Fibroblast of lung (primary cell): ENCODE measurements around the gene DIPK2A. TPM values are rescaled to one million over a fixed set of nuclear protein-coding genes. Genes with fewer than 3 reads are reported as not detected.

ENCODE experiments used
- DNase-seq, 2 donors: peaks; one replicate each; pipeline versions ENCODE4 v3.0.0 to v3.0.0-alpha.2; 2010; ENCODE audit warnings: low read depth in 2 of 2
- H2AFZ ChIP-seq: 2 replicates; pipeline ENCODE4 v1.5.1; 2012; ENCODE audit warnings: low read length, control low read depth, inconsistent platforms
- H3K27ac ChIP-seq: 2 replicates; pipeline ENCODE4 v1.5.1; 2011; ENCODE audit warnings: low read length, control low read depth; ENCODE audit not compliant: insufficient read depth
- H3K27me3 ChIP-seq: 2 replicates; pipeline ENCODE4 v1.5.1; 2011; ENCODE audit warnings: mild to moderate bottlenecking, low read length; ENCODE audit not compliant: control insufficient read depth, insufficient read depth
- H3K36me3 ChIP-seq: 2 replicates; pipeline ENCODE4 v1.5.1; 2011; ENCODE audit warnings: low read length; ENCODE audit not compliant: control insufficient read depth, insufficient read depth
- H3K4me1 ChIP-seq: 2 replicates; pipeline ENCODE4 v1.5.1; 2011; ENCODE audit warnings: low read length; ENCODE audit not compliant: control insufficient read depth, insufficient read depth; ENCODE audit errors: extremely low read depth
- H3K4me2 ChIP-seq: 2 replicates; pipeline ENCODE4 v1.5.1; 2011; ENCODE audit warnings: low read length, control low read depth; ENCODE audit not compliant: insufficient read depth; ENCODE audit errors: extremely low read depth
- H3K4me3 ChIP-seq, 4 experiments: fragments of 200-600 bp in 1 of 4; sonication (generic) in 1 of 4; replicated peaks in 1 of 4; 2 replicates each; pipeline ENCODE4 v1.5.1; 2011 to 2016; ENCODE audit warnings: low read length in 4 of 4, low read depth in 3 of 4, mild to moderate bottlenecking in 3 of 4, control low read depth in 2 of 4, inconsistent platforms in 1 of 4, mixed read lengths in 1 of 4; ENCODE audit not compliant: insufficient read depth in 1 of 4; ENCODE audit errors: control extremely low read depth in 1 of 4
- H3K79me2 ChIP-seq: 2 replicates; pipeline ENCODE4 v1.5.1; 2012; ENCODE audit warnings: mild to moderate bottlenecking, low read length, inconsistent platforms; ENCODE audit not compliant: control insufficient read depth, insufficient read depth
- H3K9ac ChIP-seq: 2 replicates; pipeline ENCODE4 v1.5.1; 2011; ENCODE audit warnings: mild to moderate bottlenecking, low read length, control low read depth; ENCODE audit not compliant: insufficient read depth
- H3K9me3 ChIP-seq: 2 replicates; pipeline ENCODE4 v1.5.1; 2012; ENCODE audit warnings: low read depth, low read length; ENCODE audit not compliant: control insufficient read depth, insufficient read depth
- H4K20me1 ChIP-seq: 2 replicates; pipeline ENCODE4 v1.5.1; 2011; ENCODE audit warnings: low read length; ENCODE audit not compliant: control insufficient read depth, insufficient read depth; ENCODE audit errors: extremely low read depth
- CTCF ChIP-seq, 2 donors: IDR thresholded peaks in 1 of 2; conservative IDR thresholded peaks in 1 of 2; 1 replicate in 1 of 2; 2 replicates in 1 of 2; pipeline ENCODE4 v1.5.1; 2011 to 2012; ENCODE audit warnings: low read length in 2 of 2, control low read depth in 1 of 2, inconsistent platforms in 1 of 2, low read depth in 1 of 2, mild to moderate bottlenecking in 1 of 2
- EZH2 ChIP-seq: IDR thresholded peaks from 2 replicates; pipeline ENCODE4 v1.5.1; 2012; ENCODE audit warnings: low read length, control low read depth, mild to moderate bottlenecking; ENCODE audit errors: missing control alignments
- polyA plus RNA-seq, 2 donors: library from polyadenylated mRNA; depleted of rRNA in 1 of 2; stranded (reverse) in 1 of 2; unstranded in 1 of 2; fragments of >200 nt; gene quantifications; 2 replicates each; pipeline ENCODE4 v1.2.1, GENCODE V29; 2011 to 2012; ENCODE audit warnings: missing spikeins in 1 of 2
- total RNA-seq: library from RNA; depleted of rRNA; stranded (reverse); fragments of >200 nt; gene quantifications from 2 replicates; pipeline ENCODE4 v1.2.1, GENCODE V29; 2014

Gene DIPK2A
- total and polyA plus RNA-seq, 2 donors (not counting 1 experiment from before 2014, with no cell fraction given): 26.4 to 96.1 TPM

- H3K9me3 ChIP-seq: no peaks in the 10 kb centered on the region
- no peak for DNase-seq
- TF ChIP-seq CTCF (conservative IDR thresholded peaks at IDR 0.05 in 1 of 2, IDR thresholded peaks at IDR 0.05 in 1 of 2; ENCODE audit: low read depth in 1 of 2, low read length in 2 of 2) (no peak), EZH2 (no peak)
These were observed 14.2 kb upstream of the DIPK2A start for GRCh38 chr3:143957453-143957852.

GRCh38 chr3:143958966-143959365 lies 12.7 kb upstream of the DIPK2A start:
- H3K4me1 ChIP-seq: no peaks in the 10 kb centered on the region
- H4K20me1 ChIP-seq: no peaks in the 10 kb centered on the region
- no peaks in the 10 kb centered on the region for H3K79me2 ChIP-seq
- TF ChIP-seq EZH2 (no peak), CTCF (conservative IDR thresholded peaks at IDR 0.05 in 1 of 2, IDR thresholded peaks at IDR 0.05 in 1 of 2; ENCODE audit: low read depth in 1 of 2, low read length in 2 of 2) (no peak)
- no peaks in the 10 kb centered on the region for H3K36me3 ChIP-seq
- H3K4me3 ChIP-seq: no peak overlapping the region
- H3K4me2 ChIP-seq: no peak overlapping the region
- no peak overlapping the region for H2AFZ ChIP-seq
- H3K27me3 ChIP-seq: no peaks in the 10 kb centered on the region
- H3K9me3 ChIP-seq: no peaks in the 10 kb centered on the region
- H3K27ac ChIP-seq: no peak overlapping the region
- no peak for DNase-seq
- H3K9ac ChIP-seq: no peak overlapping the region

More at GRCh38 chr3:143957453-143957852, 14.2 kb upstream of the DIPK2A start:
- H3K9ac ChIP-seq: no peak overlapping the region
- H4K20me1 ChIP-seq: no peaks in the 10 kb centered on the region
- H3K27me3 ChIP-seq: no peaks in the 10 kb centered on the region
- H3K79me2 ChIP-seq: no peaks in the 10 kb centered on the region
- no peak overlapping the region for H3K27ac ChIP-seq
- H3K4me1 ChIP-seq: no peaks in the 10 kb centered on the region
- H2AFZ ChIP-seq: no peak overlapping the region
- H3K4me2 ChIP-seq: no peak overlapping the region
- no peaks in the 10 kb centered on the region for H3K36me3 ChIP-seq
- no peak overlapping the region for H3K4me3 ChIP-seq

- no peaks in the 10 kb centered on the region for H3K36me3 ChIP-seq
- H3K27ac ChIP-seq: no peak overlapping the region
- no peak overlapping the region for H3K9ac ChIP-seq
- H3K4me1 ChIP-seq: no peaks in the 10 kb centered on the region
- H3K4me3 ChIP-seq: no peak overlapping the region
- no peaks in the 10 kb centered on the region for H4K20me1 ChIP-seq
- no peak for DNase-seq
- no peak overlapping the region for H2AFZ ChIP-seq
- TF ChIP-seq CTCF (conservative IDR thresholded peaks at IDR 0.05 in 1 of 2, IDR thresholded peaks at IDR 0.05 in 1 of 2; ENCODE audit: low read depth in 1 of 2, low read length in 2 of 2) (no peak), EZH2 (no peak)
- H3K27me3 ChIP-seq: no peaks in the 10 kb centered on the region
- H3K4me2 ChIP-seq: no peak overlapping the region
- H3K79me2 ChIP-seq: no peaks in the 10 kb centered on the region
- H3K9me3 ChIP-seq: no peaks in the 10 kb centered on the region
These were observed 10.3 kb upstream of the DIPK2A start for GRCh38 chr3:143961342-143961741.
